ENCODE measurements around the gene GARRE1.
"Not testable (repeated sequence)": the region's sequence is repeated elsewhere in the genome, so short reads cannot be mapped to it uniquely, and the experiment has no call there.

GARRE1 gene

GRCh38 chr19:34273121-34273520, 18.8 kb downstream of the GARRE1 start:
- no peak for TF ChIP-seq CTCF (conservative IDR thresholded peaks at IDR 0.05; ENCODE audit: low read depth, low read length)
- DNase-seq (ENCODE audit: low read depth): no peak
- no peak overlapping the region for H3K4me3 ChIP-seq (ENCODE audit: low read length)

GRCh38 chr19:34274284-34274826, 20.0 kb downstream of the GARRE1 start:
- H3K4me3 ChIP-seq (ENCODE audit: low read length): no peak overlapping the region

GRCh38 chr19:34274827-34275625, 20.7 kb downstream of the GARRE1 start:
- H3K4me3 ChIP-seq (ENCODE audit: low read length): no peak overlapping the region
- DNase-seq (ENCODE audit: low read depth): peak; percentile 68
- peak; percentile 16 for TF ChIP-seq CTCF (conservative IDR thresholded peaks at IDR 0.05; ENCODE audit: low read depth, low read length)

More at GRCh38 chr19:34274284-34274826, 20.0 kb downstream of the GARRE1 start:
- no peak for TF ChIP-seq CTCF (conservative IDR thresholded peaks at IDR 0.05; ENCODE audit: low read depth, low read length)
- DNase-seq (ENCODE audit: low read depth): no peak

GRCh38 chr19:34275705-34276104, 21.4 kb downstream of the GARRE1 start:
- no peak for DNase-seq (ENCODE audit: low read depth)
- no peak for TF ChIP-seq CTCF (conservative IDR thresholded peaks at IDR 0.05; ENCODE audit: low read depth, low read length)
- H3K4me3 ChIP-seq (ENCODE audit: low read length): no peak overlapping the region

- DNase-seq (ENCODE audit: low read depth): no peak
- H3K4me3 ChIP-seq (ENCODE audit: low read length): no peak overlapping the region
- no peak for TF ChIP-seq CTCF (conservative IDR thresholded peaks at IDR 0.05; ENCODE audit: low read depth, low read length)
These were observed 22.3 kb downstream of the GARRE1 start for GRCh38 chr19:34276614-34277013.

- H3K4me3 ChIP-seq (ENCODE audit: low read length): no peak overlapping the region
- no peak for TF ChIP-seq CTCF (conservative IDR thresholded peaks at IDR 0.05; ENCODE audit: low read depth, low read length)
These were observed 22.9 kb downstream of the GARRE1 start for GRCh38 chr19:34277244-34277643.

GRCh38 chr19:34278783-34279182, 24.4 kb downstream of the GARRE1 start:
- TF ChIP-seq CTCF (conservative IDR thresholded peaks at IDR 0.05; ENCODE audit: low read depth, low read length): no peak
- no peak overlapping the region for H3K4me3 ChIP-seq (ENCODE audit: low read length)
- DNase-seq (ENCODE audit: low read depth): no peak

More at GRCh38 chr19:34277244-34277643, 22.9 kb downstream of the GARRE1 start:
- DNase-seq (ENCODE audit: low read depth): no peak

- DNase-seq (ENCODE audit: low read depth); H3K4me3 ChIP-seq (ENCODE audit: low read length): not testable (repeated sequence)
These were observed 27.1 kb downstream of the GARRE1 start for GRCh38 chr19:34281444-34281843.
